Measurements from ENCODE around the gene MOB3A.
"Not testable (repeated sequence)": the region's sequence is repeated elsewhere in the genome, so short reads cannot be mapped to it uniquely, and the experiment has no call there.

The MOB3A gene

DNA sequence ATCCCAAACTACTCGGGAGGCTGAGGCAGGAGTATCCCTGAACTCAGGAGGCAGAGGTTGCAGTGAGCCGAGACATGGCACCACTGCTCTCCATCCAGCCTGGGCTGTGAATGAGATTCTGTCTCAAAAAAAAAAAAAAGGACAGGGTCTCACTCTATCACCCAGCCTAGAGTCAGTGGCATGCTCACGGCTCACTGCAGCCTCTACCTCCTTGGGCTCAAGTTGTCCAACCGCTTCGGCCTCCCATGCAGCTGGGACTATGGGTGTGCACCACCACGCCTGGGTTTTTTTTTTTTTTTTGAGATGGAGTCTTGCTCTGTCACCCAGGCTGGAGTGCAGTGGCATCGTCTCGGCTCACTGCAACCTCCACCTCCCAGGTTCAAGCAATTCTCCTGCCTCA lies 59.7 kb downstream of the MOB3A start:
- H3K4me3 ChIP-seq (ENCODE audit: low read depth in 1 of 2, low read length in 2 of 2), result no peak overlapping the region
- H3K27ac ChIP-seq (ENCODE audit: low read depth, low read length), result no peak overlapping the region
- no peaks in the 10 kb centered on the region for H3K27me3 ChIP-seq (ENCODE audit: control insufficient read depth in 1 of 2, insufficient read depth in 2 of 2, low read length in 2 of 2)
- H3K9me3 ChIP-seq (ENCODE audit: low read length), result peaks cover 4% of the 10 kb centered on the region
- H3K9ac ChIP-seq (ENCODE audit: low read length), result no peak overlapping the region
- H3K36me3 ChIP-seq (ENCODE audit: insufficient read depth, low read length), result peaks cover 23% of the 10 kb centered on the region
- H3K4me1 ChIP-seq (ENCODE audit: insufficient read depth, low read length), result peaks cover 25% of the 10 kb centered on the region

DNA sequence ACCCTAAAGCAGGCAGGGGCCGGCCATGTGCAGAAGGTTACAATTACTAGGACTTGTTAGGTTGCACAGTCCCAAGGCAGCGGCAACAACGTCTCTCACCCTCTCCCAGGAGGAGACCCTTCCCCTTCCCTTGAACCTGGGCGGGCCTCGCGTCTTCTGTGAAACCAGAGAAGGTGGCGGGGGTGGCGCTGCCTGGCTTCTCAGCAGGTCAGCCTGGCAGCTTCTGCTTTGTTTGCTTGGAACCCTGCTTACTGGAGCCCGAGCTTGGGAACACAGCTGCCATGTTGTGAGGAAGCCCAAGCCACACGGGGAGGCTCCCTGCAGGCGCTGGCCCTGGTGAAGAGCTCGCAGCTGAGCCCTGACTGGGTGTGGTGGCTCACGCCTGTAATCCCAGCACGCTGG lies 60.5 kb downstream of the MOB3A start:
- Histone ChIP-seq H3K9ac (ENCODE audit: low read length) (no peak overlapping the region), H3K4me1 (ENCODE audit: insufficient read depth, low read length) (peaks cover 20% of the 10 kb centered on the region), H3K27ac (ENCODE audit: low read depth, low read length) (no peak overlapping the region), H3K4me3 (ENCODE audit: low read depth in 1 of 2, low read length in 2 of 2) (no peak overlapping the region), H3K36me3 (ENCODE audit: insufficient read depth, low read length) (peaks cover 15% of the 10 kb centered on the region), H3K9me3 (ENCODE audit: low read length) (peaks cover 4% of the 10 kb centered on the region), H3K27me3 (ENCODE audit: control insufficient read depth in 1 of 2, insufficient read depth in 2 of 2, low read length in 2 of 2) (no peaks in the 10 kb centered on the region)

DNA sequence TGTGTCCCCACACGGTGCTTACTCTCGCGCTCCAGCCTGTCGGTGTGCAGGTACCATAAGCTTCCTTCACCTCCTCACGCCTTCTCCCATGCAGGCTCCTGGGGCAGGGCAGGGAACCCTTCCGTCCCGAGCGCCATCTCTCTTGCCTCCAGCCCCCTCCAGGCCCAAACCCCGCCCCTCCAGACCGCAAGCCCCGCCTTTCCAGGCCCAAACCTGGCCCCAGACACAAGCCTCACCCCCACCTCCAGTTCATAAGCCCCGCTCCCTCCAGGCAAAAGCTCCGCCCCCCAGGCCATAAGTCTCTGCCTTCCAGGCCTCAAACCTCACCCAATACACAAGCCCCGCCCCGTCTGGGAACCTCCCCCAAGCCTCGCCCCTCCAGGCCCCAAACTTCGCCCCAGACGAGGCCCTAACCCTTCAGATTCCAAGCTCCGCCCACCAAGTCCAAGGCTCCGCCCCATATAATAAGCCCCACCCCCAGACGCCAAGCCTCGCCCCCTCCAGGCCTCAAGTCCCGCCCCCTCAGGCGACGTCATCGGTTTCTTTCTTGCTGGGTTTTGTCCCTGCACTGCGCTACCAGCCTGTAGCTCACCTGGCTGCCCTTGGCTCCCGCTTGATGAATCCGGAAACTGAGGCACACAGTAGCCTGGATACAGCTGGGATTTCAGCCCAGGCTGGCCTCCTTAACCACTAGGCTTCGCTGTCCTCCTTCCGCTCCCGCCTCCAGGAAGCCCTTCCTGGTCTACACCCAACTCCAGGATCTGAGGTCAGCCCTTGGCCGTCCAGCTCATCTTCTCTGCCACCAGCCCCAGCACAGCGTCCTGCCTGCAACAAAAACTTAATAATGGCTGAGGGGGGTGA lies 61.2 kb downstream of the MOB3A start:
- Histone ChIP-seq H3K36me3 (ENCODE audit: insufficient read depth, low read length) (peaks cover 9% of the 10 kb centered on the region), H3K27me3 (ENCODE audit: control insufficient read depth in 1 of 2, insufficient read depth in 2 of 2, low read length in 2 of 2) (no peaks in the 10 kb centered on the region), H3K9me3 (ENCODE audit: low read length) (peaks cover 4% of the 10 kb centered on the region), H3K4me1 (ENCODE audit: insufficient read depth, low read length) (peaks cover 20% of the 10 kb centered on the region), H3K27ac (ENCODE audit: low read depth, low read length) (no peak overlapping the region), H3K9ac (ENCODE audit: low read length) (no peak overlapping the region), H3K4me3 (ENCODE audit: low read depth in 1 of 2, low read length in 2 of 2) (no peak overlapping the region)

DNA sequence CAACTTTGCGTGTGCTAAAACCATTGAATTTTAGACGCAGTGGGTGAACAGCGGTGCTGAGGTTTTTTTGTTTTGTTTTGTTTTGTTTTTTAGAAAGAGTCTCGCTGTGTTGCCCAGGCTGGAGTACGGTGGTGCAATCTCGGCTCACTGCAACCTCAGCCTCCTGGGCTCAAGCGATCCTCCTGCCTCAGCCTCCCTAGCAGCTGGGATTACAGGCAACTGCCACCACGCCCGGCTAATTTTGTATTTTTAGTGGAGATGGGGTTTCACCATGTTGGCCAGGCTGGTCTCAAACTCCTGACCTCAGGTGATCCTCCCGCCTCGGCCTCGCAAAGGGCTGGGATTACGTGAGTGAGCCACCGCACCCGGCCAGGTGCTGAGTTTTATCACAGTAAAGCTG lies 61.9 kb downstream of the MOB3A start:
- not testable (repeated sequence) for H3K9me3 ChIP-seq (ENCODE audit: low read length); H3K9ac ChIP-seq (ENCODE audit: low read length); H3K4me3 ChIP-seq (ENCODE audit: low read depth in 1 of 2, low read length in 2 of 2); H3K36me3 ChIP-seq (ENCODE audit: insufficient read depth, low read length); H3K27ac ChIP-seq (ENCODE audit: low read depth, low read length); H3K27me3 ChIP-seq (ENCODE audit: control insufficient read depth in 1 of 2, insufficient read depth in 2 of 2, low read length in 2 of 2)
- H3K4me1 ChIP-seq (ENCODE audit: insufficient read depth, low read length), result peaks cover 20% of the 10 kb centered on the region

DNA sequence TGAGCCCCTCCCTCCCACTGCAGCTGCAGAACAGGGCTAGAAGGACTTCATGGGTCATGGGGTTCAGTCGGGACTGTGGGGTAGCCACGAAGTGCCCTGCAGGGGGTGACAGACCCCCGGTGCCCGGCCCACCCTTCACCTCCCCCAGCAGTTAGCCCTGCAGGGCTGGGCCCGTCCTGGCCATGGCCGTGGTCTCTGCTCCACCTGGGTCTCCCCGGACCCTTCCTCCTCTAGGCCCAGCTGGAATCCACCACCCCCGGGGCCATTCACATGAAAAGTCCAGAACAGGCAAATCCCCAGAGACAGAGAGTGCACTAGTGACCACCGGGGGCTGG lies 62.3 kb downstream of the MOB3A start:
- Histone ChIP-seq H3K4me3 (ENCODE audit: low read depth in 1 of 2, low read length in 2 of 2) (no peak overlapping the region), H3K27ac (ENCODE audit: low read depth, low read length) (no peak overlapping the region), H3K27me3 (ENCODE audit: control insufficient read depth in 1 of 2, insufficient read depth in 2 of 2, low read length in 2 of 2) (no peaks in the 10 kb centered on the region), H3K4me1 (ENCODE audit: insufficient read depth, low read length) (peaks cover 20% of the 10 kb centered on the region), H3K36me3 (ENCODE audit: insufficient read depth, low read length) (no peaks in the 10 kb centered on the region), H3K9ac (ENCODE audit: low read length) (no peak overlapping the region), H3K9me3 (ENCODE audit: low read length) (peaks cover 4% of the 10 kb centered on the region)

DNA sequence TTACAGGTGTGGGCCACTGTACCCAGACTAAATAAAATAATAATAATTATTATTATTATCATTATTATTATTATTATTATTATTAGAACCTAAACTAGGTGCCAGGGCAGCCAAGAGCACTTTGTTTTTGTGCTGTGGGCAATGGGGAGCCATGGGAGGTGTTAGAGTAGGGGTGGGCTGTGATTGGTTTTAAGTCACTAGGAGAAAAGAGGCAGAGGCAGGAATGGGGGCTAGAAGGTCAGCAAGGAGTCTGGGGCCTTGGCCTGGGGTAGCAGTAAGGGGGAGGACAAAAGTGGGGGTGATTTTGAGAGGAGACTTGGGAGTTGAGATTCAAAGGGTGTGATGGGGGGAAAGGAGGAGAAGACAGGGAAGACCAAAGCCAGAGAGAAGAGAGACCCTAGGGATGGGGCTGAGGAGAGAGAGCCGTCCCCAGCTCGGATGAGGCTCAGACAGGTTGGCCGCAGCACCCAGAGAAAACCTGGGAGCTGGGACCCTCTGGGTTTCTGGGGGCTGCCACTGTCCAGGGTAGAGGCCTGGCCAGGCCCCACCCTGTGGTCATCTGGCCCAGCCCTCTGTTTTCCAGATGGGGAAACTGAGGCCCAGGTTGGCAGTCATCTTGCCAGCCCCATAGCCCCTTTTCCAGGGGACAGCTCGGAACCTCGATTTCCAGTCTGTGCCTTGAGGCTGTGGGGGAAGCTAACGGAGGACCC lies 62.9 kb downstream of the MOB3A start:
- Histone ChIP-seq H3K4me1 (ENCODE audit: insufficient read depth, low read length) (peaks cover 20% of the 10 kb centered on the region), H3K27ac (ENCODE audit: low read depth, low read length) (no peak overlapping the region)

DNA sequence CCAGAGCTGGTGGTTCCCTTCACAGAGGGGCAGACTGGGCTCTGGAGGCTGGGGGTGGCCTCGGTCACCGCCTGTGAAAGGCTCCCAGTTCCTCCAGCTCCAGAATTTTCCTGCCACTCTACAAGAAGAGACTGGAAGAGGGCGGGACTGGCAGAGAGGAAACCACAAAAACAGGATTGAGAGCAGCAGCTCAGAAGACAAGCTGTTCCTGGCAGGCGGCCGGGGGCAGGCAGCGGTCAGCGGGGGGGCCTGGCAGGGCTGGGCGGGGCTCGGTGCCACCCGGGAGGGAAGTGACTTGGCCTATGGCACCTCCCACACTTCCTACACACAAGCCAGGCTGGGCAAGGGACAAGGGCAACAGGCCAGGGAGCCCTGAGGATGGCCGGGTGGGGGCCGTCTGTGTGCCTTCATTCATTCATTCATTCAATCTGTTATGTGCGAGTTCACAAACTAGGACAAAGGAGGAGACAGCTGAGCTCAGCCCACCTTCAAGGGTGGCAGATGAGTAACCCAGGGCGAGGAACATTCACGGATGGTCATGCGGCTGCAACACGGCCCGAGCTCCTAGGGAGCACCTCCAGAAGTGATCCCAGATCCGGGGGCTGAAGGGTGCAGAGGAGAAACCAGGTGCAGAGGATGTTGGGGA lies 63.7 kb downstream of the MOB3A start:
- Histone ChIP-seq H3K9ac (ENCODE audit: low read length) (peak overlapping the region; percentile 57), H3K4me1 (ENCODE audit: insufficient read depth, low read length) (peaks cover 20% of the 10 kb centered on the region), H3K4me3 (ENCODE audit: low read depth in 1 of 2, low read length in 2 of 2) (peak overlapping the region in 1 of 2 donors; percentile 26), H3K27me3 (ENCODE audit: control insufficient read depth in 1 of 2, insufficient read depth in 2 of 2, low read length in 2 of 2) (no peaks in the 10 kb centered on the region), H3K27ac (ENCODE audit: low read depth, low read length) (peak overlapping the region; percentile 88), H3K36me3 (ENCODE audit: insufficient read depth, low read length) (no peaks in the 10 kb centered on the region), H3K9me3 (ENCODE audit: low read length) (peaks cover 4% of the 10 kb centered on the region)

More for the DNA sequence above, 62.9 kb downstream of the MOB3A start:
- Histone ChIP-seq H3K36me3 (ENCODE audit: insufficient read depth, low read length) (no peaks in the 10 kb centered on the region), H3K27me3 (ENCODE audit: control insufficient read depth in 1 of 2, insufficient read depth in 2 of 2, low read length in 2 of 2) (no peaks in the 10 kb centered on the region), H3K9ac (ENCODE audit: low read length) (no peak overlapping the region), H3K4me3 (ENCODE audit: low read depth in 1 of 2, low read length in 2 of 2) (no peak overlapping the region), H3K9me3 (ENCODE audit: low read length) (peaks cover 4% of the 10 kb centered on the region)

DNA sequence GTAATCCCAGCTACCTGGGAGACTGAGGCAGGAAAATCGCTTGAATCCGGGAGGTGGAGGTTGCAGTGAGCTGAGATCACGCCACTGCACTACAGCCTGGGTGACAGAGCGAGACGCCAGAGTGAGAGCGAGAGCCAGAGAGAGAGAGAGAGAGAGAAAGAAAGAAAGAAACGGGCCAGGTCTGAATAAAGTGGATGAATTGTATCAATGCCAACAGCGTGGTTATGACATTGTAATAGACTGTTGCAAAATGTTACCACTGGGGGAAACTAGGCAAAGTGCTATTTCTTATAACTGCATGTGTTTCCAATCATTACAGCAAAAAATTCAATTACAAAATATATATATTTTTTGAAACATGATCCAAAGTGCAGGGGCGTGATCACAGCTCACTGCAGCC lies 68.8 kb downstream of the MOB3A start:
- Histone ChIP-seq H3K4me3 (ENCODE audit: low read depth in 1 of 2, low read length in 2 of 2) (no peak overlapping the region), H3K27ac (ENCODE audit: low read depth, low read length) (no peak overlapping the region), H3K4me1 (ENCODE audit: insufficient read depth, low read length) (peaks cover 11% of the 10 kb centered on the region), H3K9ac (ENCODE audit: low read length) (no peak overlapping the region), H3K36me3 (ENCODE audit: insufficient read depth, low read length) (no peaks in the 10 kb centered on the region), H3K27me3 (ENCODE audit: control insufficient read depth in 1 of 2, insufficient read depth in 2 of 2, low read length in 2 of 2) (no peaks in the 10 kb centered on the region), H3K9me3 (ENCODE audit: low read length) (no peaks in the 10 kb centered on the region)

DNA sequence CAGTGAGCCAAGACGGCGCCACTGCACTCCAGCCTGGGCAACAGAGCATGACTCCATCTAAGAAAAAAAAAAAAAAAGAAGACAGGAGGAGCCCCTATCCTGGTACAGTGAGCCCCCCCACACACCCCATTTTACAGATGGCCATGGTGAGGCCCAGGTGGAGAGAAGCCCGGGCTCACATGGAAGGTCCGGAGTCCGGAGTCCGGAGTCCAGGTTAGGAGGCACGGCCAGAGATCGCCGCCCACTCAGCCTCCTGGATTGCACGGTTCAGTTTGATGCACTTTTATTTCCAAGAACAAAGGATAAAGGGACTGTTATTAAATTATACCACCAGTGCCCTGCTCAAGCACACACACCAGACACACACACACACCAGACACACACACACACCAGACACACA lies 69.4 kb downstream of the MOB3A start:
- Histone ChIP-seq H3K9ac (ENCODE audit: low read length) (no peak overlapping the region), H3K27ac (ENCODE audit: low read depth, low read length) (no peak overlapping the region), H3K27me3 (ENCODE audit: control insufficient read depth in 1 of 2, insufficient read depth in 2 of 2, low read length in 2 of 2) (no peaks in the 10 kb centered on the region), H3K4me1 (ENCODE audit: insufficient read depth, low read length) (peaks cover 5% of the 10 kb centered on the region), H3K36me3 (ENCODE audit: insufficient read depth, low read length) (no peaks in the 10 kb centered on the region), H3K9me3 (ENCODE audit: low read length) (no peaks in the 10 kb centered on the region), H3K4me3 (ENCODE audit: low read depth in 1 of 2, low read length in 2 of 2) (no peak overlapping the region)

DNA sequence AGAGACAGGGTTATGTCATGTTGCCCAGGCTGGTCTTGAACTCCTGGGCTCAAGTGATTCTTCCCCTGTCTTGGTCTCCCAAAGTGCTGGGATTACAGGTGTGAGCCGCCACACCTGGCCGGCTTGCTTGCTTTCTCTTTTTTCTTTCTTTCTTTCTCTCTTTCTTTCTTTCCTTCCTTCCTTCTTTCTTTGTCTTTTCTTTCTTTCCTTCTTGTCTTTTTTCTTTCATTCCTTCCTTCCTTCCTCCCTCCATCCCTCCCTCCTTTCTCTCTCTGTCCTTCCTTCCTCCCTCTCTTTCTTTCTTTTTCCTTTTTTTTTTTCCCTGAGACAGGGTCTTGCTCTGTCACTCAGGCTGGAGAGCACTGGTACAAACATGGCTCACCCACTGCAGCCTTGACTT lies 73.8 kb downstream of the MOB3A start:
- no peaks in the 10 kb centered on the region for H3K9me3 ChIP-seq (ENCODE audit: low read length)
- no peaks in the 10 kb centered on the region for H3K27me3 ChIP-seq (ENCODE audit: control insufficient read depth in 1 of 2, insufficient read depth in 2 of 2, low read length in 2 of 2)
- no peaks in the 10 kb centered on the region for H3K36me3 ChIP-seq (ENCODE audit: insufficient read depth, low read length)
- peaks cover 5% of the 10 kb centered on the region for H3K4me1 ChIP-seq (ENCODE audit: insufficient read depth, low read length)
- no peak overlapping the region for H3K9ac ChIP-seq (ENCODE audit: low read length)
- H3K4me3 ChIP-seq (ENCODE audit: low read depth in 1 of 2, low read length in 2 of 2), result no peak overlapping the region
- no peak overlapping the region for H3K27ac ChIP-seq (ENCODE audit: low read depth, low read length)

DNA sequence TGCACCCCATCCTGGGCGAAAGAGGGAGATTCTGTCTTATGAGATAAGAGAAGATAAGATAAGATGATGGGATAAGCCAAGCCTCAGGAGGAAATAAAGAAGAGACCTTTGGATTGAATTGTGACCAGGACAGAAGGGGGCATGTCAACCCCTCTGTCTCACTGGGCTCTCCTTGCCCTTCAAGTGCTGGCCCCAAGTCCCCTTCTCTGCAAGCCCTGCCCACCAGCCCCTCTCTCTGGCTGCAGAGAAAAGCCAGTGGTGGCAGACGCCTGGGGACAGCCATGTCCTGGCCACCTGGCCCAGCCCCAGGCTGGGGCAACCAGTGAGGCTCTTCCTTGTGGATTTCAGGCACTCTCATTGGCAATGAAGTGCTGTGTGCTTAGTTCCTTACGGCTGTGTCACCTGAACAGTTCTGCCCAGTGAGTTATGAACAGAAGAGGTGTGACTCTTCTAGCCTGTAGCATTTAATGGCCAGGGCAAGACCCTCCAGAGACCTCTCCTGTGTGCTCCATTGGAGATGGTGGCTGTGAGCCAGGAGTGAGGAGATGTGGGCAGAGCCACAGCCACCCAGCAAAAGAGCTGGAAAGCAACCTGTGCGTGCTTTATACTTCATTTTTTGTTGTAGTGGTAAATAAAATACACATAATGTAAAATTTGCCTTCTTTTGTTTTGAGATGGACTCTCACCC lies 74.5 kb downstream of the MOB3A start:
- no peaks in the 10 kb centered on the region for H3K9me3 ChIP-seq (ENCODE audit: low read length)
- no peak overlapping the region for H3K27ac ChIP-seq (ENCODE audit: low read depth, low read length)
- H3K4me1 ChIP-seq (ENCODE audit: insufficient read depth, low read length), result peaks cover 5% of the 10 kb centered on the region
- H3K36me3 ChIP-seq (ENCODE audit: insufficient read depth, low read length), result no peaks in the 10 kb centered on the region
- no peaks in the 10 kb centered on the region for H3K27me3 ChIP-seq (ENCODE audit: control insufficient read depth in 1 of 2, insufficient read depth in 2 of 2, low read length in 2 of 2)
- H3K4me3 ChIP-seq (ENCODE audit: low read depth in 1 of 2, low read length in 2 of 2), result no peak overlapping the region
- H3K9ac ChIP-seq (ENCODE audit: low read length), result no peak overlapping the region
